Adipocyte (in vitro differentiated cells): ENCODE data around the gene ANKLE2.
"Not testable (repeated sequence)": the region's sequence is repeated elsewhere in the genome, so short reads cannot be mapped to it uniquely, and the experiment has no call there.

Source experiments
- DNase-seq: peaks from one replicate; pipeline ENCODE4 v3.0.0-alpha.2; 2015; ENCODE audit warnings: low read depth
- H3K27me3 ChIP-seq: replicated peaks from 2 replicates; pipeline ENCODE4 v1.7.0; 2013; ENCODE audit warnings: mild to moderate bottlenecking, low read length, moderate library complexity; ENCODE audit not compliant: control insufficient read depth, insufficient read depth
- H3K36me3 ChIP-seq: 2 replicates; pipeline ENCODE4 v1.7.0; 2013; ENCODE audit warnings: low read length, mild to moderate bottlenecking, moderate library complexity; ENCODE audit not compliant: control insufficient read depth, insufficient read depth, severe bottlenecking
- H3K4me1 ChIP-seq: 2 replicates; pipeline ENCODE4 v1.7.0; 2013; ENCODE audit warnings: mild to moderate bottlenecking, low read length, moderate library complexity; ENCODE audit not compliant: control insufficient read depth, insufficient read depth
- H3K4me3 ChIP-seq: 2 replicates; pipeline ENCODE4 v1.7.0; 2013; ENCODE audit warnings: mild to moderate bottlenecking, low read length, moderate library complexity
- H3K9ac ChIP-seq: 2 replicates; pipeline ENCODE4 v1.7.0; 2013; ENCODE audit warnings: mild to moderate bottlenecking, low read length, moderate library complexity
- H3K9me3 ChIP-seq: 2 replicates; pipeline ENCODE4 v1.7.0; 2013; ENCODE audit warnings: mild to moderate bottlenecking, low read length, moderate library complexity; ENCODE audit not compliant: control insufficient read depth

ANKLE2 gene

GRCh38 chr12:132761032-132761920 lies at the start of gene ANKLE2:
Gene ANKLE2, minus strand, starts transcription at chr12:132761832. Its CDS starts 34 bp downstream, at chr12:132761798.
- peak; percentile 84 for DNase-seq
- Histone ChIP-seq H3K27me3 (no peaks in the 10 kb centered on the region), H3K9me3 (no peaks in the 10 kb centered on the region)

GRCh38 chr12:132809391-132809790 lies 47.8 kb upstream of the ANKLE2 start:
- H3K36me3 ChIP-seq: peaks cover 75% of the 10 kb centered on the region
- H3K4me1 ChIP-seq, H3K9ac ChIP-seq, DNase-seq, H3K27me3 ChIP-seq, H3K4me3 ChIP-seq, H3K9me3 ChIP-seq: not testable (repeated sequence)

More at GRCh38 chr12:132761032-132761920, at the start of gene ANKLE2:
- Histone ChIP-seq H3K4me3 (peak within 1 kb of the TSS; percentile 94), H3K4me1 (peaks cover 17% of the 10 kb centered on the region), H3K36me3 (peaks cover 2% of the 10 kb centered on the region), H3K9ac (peak within 1 kb of the TSS; percentile 98)

GRCh38 chr12:132807295-132808092 lies 45.9 kb upstream of the ANKLE2 start:
- Histone ChIP-seq H3K4me1 (peaks cover 13% of the 10 kb centered on the region), H3K9ac (no peak overlapping the region), H3K27me3 (no peaks in the 10 kb centered on the region), H3K36me3 (peaks cover 74% of the 10 kb centered on the region), H3K9me3 (no peaks in the 10 kb centered on the region), H3K4me3 (no peak overlapping the region)
- no peak for DNase-seq

- no peak overlapping the region for H3K9ac ChIP-seq
- no peak for DNase-seq
- H3K36me3 ChIP-seq: peaks cover 73% of the 10 kb centered on the region
- no peak overlapping the region for H3K4me3 ChIP-seq
- H3K9me3 ChIP-seq: no peaks in the 10 kb centered on the region
- H3K4me1 ChIP-seq: peaks cover 13% of the 10 kb centered on the region
- H3K27me3 ChIP-seq: no peaks in the 10 kb centered on the region
These were observed 45.2 kb upstream of the ANKLE2 start for GRCh38 chr12:132806857-132807256.

GRCh38 chr12:132804426-132804861 lies 42.8 kb upstream of the ANKLE2 start:
- Histone ChIP-seq H3K36me3 (peaks cover 81% of the 10 kb centered on the region), H3K4me1 (peaks cover 13% of the 10 kb centered on the region), H3K4me3 (no peak overlapping the region), H3K9me3 (no peaks in the 10 kb centered on the region), H3K27me3 (no peaks in the 10 kb centered on the region), H3K9ac (peak overlapping the region; percentile 8)
- DNase-seq: no peak

GRCh38 chr12:132803888-132804287 lies 42.3 kb upstream of the ANKLE2 start:
- no peak for DNase-seq
- Histone ChIP-seq H3K4me1 (peaks cover 13% of the 10 kb centered on the region), H3K9me3 (no peaks in the 10 kb centered on the region), H3K27me3 (no peaks in the 10 kb centered on the region), H3K36me3 (peaks cover 86% of the 10 kb centered on the region), H3K9ac (peak overlapping the region; percentile 8), H3K4me3 (no peak overlapping the region)

- Histone ChIP-seq H3K36me3 (peaks cover 87% of the 10 kb centered on the region), H3K9me3 (no peaks in the 10 kb centered on the region), H3K27me3 (no peaks in the 10 kb centered on the region), H3K9ac (no peak overlapping the region), H3K4me3 (no peak overlapping the region), H3K4me1 (peaks cover 13% of the 10 kb centered on the region)
- DNase-seq: no peak
These were observed 41.5 kb upstream of the ANKLE2 start for GRCh38 chr12:132803125-132803524.

- Histone ChIP-seq H3K4me3 (no peak overlapping the region), H3K27me3 (no peaks in the 10 kb centered on the region), H3K9me3 (no peaks in the 10 kb centered on the region), H3K9ac (no peak overlapping the region), H3K36me3 (peaks cover 89% of the 10 kb centered on the region), H3K4me1 (peaks cover 13% of the 10 kb centered on the region)
- no peak for DNase-seq
These were observed 40.1 kb upstream of the ANKLE2 start for GRCh38 chr12:132801741-132802140.

- peaks cover 4% of the 10 kb centered on the region for H3K4me1 ChIP-seq
- H3K27me3 ChIP-seq: no peaks in the 10 kb centered on the region
- H3K4me3 ChIP-seq: no peak overlapping the region
- no peak for DNase-seq
- no peaks in the 10 kb centered on the region for H3K9me3 ChIP-seq
- H3K9ac ChIP-seq: no peak overlapping the region
- H3K36me3 ChIP-seq: peaks cover 96% of the 10 kb centered on the region
These were observed 37.2 kb upstream of the ANKLE2 start for GRCh38 chr12:132798836-132799235.

- no peak overlapping the region for H3K9ac ChIP-seq
- no peaks in the 10 kb centered on the region for H3K27me3 ChIP-seq
- no peak overlapping the region for H3K4me3 ChIP-seq
- H3K4me1 ChIP-seq: no peaks in the 10 kb centered on the region
- DNase-seq: no peak
- peaks cover 91% of the 10 kb centered on the region for H3K36me3 ChIP-seq
- no peaks in the 10 kb centered on the region for H3K9me3 ChIP-seq
These were observed 36.4 kb upstream of the ANKLE2 start for GRCh38 chr12:132797820-132798570.

- H3K9me3 ChIP-seq: no peaks in the 10 kb centered on the region
- no peaks in the 10 kb centered on the region for H3K4me1 ChIP-seq
- no peak overlapping the region for H3K9ac ChIP-seq
- H3K36me3 ChIP-seq: peaks cover 88% of the 10 kb centered on the region
- no peaks in the 10 kb centered on the region for H3K27me3 ChIP-seq
- no peak overlapping the region for H3K4me3 ChIP-seq
- DNase-seq: no peak
These were observed 34.2 kb upstream of the ANKLE2 start for GRCh38 chr12:132795847-132796246.
